Activated CD4-positive, alpha-beta T cell treated with anti-CD3 and anti-CD28 coated beads, Interleukin-2, amount 50 U/mL, for 1 hour (primary cell): Measurements from ENCODE around the gene PARP2.
"Not testable (repeated sequence)": the region's sequence is repeated elsewhere in the genome, so short reads cannot be mapped to it uniquely, and the experiment has no call there.

ENCODE experiments used
- DNase-seq: peaks from one replicate; pipeline ENCODE4 v3.0.0-alpha.2; 2020

PARP2 gene, protein sequence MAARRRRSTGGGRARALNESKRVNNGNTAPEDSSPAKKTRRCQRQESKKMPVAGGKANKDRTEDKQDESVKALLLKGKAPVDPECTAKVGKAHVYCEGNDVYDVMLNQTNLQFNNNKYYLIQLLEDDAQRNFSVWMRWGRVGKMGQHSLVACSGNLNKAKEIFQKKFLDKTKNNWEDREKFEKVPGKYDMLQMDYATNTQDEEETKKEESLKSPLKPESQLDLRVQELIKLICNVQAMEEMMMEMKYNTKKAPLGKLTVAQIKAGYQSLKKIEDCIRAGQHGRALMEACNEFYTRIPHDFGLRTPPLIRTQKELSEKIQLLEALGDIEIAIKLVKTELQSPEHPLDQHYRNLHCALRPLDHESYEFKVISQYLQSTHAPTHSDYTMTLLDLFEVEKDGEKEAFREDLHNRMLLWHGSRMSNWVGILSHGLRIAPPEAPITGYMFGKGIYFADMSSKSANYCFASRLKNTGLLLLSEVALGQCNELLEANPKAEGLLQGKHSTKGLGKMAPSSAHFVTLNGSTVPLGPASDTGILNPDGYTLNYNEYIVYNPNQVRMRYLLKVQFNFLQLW

DNA sequence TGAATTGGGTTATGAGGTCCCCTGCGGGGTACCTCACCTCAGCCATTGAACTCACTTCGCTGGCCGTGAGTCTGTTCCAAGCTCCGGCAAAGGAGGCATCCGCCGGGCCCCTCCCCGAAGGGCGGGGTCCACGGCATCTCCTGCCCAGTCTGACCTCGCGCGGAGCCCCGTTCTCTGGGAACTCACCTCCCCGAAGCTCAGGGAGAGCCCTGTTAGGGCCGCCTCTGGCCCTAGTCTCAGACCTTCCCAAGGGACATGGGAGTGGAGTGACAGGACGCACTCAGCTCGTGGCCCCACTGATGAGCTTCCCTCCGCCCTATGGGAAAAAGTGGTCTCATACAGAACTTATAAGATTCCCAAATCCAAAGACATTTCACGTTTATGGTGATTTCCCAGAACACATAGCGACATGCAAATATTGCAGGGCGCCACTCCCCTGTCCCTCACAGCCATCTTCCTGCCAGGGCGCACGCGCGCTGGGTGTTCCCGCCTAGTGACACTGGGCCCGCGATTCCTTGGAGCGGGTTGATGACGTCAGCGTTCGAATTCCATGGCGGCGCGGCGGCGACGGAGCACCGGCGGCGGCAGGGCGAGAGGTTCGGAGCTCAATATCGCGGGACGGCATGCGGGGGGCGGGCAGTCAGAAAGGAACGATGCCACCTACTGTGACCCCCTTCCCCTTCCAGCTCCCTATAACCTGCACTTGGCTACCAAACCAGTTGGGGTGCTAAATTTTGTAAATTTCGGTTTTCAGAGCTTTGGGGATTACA, at the start of gene PARP2:
PARP2 (plus strand) TSS at position 544 of the 770 bp plus-strand sequence; CDS start at position 551, 7 bp downstream.
- peak; percentile 80 for DNase-seq

DNA sequence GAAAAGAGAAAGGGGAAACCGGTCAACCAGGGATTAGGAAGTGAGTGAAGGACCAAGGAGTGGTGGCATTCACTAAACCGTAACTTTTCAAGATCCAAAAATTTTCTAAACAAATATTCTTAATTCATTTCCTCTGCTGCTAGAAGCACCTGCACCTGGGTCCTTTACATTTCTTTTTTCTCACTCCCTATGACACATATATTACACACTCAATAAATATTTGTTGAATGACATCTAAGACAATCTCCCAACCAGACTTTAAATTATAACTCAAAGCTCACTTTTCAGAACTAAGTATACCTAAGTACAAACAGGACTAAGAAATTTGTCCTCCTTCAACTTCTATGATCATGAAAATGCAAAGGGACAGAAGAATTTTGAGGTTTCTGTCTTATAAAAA, 48.8 kb upstream of the PARP2 start:
- no peak for DNase-seq

DNA sequence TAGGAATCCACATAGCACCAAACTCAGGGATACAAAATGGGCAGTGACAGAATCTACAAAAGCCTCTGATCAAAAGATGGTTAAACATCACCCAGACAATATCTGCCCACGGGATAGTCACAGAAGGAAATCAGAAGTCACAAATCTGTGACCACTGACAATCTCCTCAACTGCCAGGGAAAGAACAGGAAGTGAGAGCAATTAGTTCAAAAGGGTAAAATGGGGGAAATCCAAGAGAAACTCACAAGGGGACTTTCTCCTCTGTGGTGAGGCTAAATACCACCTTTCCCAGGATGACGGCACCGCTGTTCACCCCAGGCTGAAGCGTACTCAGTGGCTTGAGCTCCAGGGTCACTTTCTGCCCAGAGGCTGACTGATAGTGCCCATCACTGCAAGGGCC, 48.4 kb upstream of the PARP2 start:
- no peak for DNase-seq

DNA sequence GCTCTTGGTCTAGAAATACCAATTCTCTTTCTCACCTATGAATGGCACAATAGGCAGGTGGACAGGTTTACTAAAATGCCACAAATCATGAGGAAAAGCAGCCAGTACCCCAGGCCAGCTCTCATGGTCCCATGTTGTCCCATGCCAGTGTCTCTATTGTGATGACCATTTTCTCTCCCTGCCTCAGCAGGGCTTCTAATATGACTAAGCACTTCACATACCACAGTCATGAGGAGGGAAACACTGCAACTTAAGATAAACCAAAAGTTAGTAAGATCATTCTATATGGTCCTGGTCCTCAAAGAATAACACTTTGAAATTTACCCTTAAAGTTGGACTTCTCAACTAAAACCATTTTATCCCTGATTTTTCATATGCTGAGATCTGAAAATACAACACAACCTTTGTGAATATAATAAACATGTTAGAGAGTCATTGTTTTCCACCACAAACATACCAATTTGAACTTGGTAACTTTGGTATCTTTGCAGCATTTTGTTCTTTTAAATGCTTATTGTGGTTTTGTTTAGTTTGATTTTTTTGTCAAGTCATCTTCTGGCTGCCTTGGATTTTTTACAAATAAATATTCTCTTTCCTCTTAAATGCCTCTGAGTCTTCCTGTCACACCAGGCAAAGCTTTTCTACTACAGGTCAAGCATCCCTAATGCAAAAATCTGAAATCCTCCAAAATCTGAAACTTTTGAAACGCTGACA, 41.2 kb upstream of the PARP2 start:
- no peak for DNase-seq

DNA sequence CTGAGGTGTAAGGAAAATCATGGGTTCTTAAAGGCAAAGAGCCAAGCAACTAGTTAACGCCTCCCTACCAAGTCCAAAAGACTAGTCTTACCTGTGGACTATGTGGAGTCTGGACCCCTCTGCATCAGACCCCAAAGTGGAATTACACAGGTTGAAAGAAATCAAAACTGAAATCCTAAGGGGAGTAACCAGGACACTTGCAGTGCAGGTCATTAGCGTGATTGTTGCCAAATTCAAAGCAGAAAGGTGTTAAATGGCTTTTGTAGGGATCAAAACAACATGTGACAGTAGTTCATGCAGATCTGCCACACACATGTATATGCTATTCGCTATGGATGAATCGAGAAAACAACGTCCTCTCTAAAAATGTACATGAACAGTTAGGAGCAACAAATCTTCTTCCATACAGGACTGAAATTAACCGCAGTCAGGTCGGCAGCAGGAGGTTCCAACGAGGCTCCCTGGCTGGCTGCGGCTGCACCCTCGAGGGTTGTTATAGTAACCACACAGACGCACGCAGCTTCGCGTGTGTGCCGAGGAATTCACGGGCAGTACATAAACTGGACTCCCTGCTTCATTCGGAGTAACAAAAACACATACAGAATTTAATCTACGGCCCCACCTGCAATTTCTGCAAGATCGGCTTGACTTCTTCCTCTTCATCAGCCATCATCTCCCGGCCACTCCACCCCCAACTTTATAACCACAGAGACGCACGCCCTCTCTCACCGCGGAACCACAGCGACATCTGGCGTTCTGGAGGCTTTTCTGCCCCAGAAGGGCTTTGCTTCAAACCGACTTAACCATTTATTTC, 38.0 kb upstream of the PARP2 start, which contains the start of gene TTC5:
TTC5 (minus strand) TSS at position 687 of the 814 bp plus-strand sequence; CDS start at position 673, 14 bp downstream.
- DNase-seq: peak; percentile 90

DNA sequence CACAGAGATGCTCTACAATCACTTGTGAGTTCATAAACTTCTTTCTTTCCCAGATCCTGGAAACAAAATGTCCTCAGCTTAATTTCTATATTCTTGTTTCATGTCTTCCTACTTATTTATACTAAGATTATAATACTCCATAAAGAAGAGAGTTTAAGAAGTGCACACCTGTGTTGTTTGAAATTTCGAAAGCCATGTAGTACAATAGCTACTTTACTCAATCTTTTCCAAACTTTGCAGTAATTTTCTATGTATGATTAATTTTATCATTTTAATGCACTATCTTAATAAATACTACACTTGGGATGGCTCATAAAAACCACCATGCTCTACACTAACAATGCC, 37.4 kb upstream of the PARP2 start:
- DNase-seq: no peak

DNA sequence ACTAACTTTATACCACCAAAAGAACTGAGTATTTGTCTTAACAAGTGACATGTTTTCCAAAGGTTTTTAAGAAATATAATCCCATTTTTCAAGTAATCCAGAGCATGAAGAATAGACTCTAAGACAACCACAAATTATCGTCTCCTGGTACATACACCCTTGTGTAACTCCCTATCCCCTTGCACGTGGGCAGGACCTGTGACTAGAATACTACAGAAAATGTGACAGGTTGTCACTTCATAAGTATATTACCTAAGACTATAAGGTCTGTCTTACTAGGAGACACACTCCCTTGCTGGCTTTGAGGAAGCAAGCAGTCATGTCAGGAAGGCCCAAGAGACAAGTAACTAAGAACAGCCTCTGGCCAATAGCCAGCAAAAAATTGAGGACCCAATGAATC, 29.4 kb upstream of the PARP2 start:
- no peak for DNase-seq

DNA sequence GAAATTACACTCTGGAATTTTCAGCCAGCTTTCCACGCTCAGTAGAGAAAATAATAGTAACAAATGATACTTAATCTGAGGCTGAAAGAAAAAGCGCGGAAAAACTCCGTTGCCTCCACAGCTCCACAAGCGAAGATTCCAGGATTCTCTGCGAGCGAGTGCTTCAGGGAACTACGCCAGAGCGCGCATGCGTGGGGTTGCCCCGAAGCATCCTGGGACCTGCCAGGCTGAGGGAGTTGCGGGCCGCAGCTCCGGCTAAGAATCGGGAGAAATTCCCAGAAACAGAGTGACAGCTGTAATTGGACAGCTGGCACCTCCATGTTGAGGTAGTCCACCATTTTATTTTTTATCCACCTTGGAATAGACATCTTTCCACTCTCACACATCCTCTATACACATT, 25.7 kb upstream of the PARP2 start:
- DNase-seq: no peak

DNA sequence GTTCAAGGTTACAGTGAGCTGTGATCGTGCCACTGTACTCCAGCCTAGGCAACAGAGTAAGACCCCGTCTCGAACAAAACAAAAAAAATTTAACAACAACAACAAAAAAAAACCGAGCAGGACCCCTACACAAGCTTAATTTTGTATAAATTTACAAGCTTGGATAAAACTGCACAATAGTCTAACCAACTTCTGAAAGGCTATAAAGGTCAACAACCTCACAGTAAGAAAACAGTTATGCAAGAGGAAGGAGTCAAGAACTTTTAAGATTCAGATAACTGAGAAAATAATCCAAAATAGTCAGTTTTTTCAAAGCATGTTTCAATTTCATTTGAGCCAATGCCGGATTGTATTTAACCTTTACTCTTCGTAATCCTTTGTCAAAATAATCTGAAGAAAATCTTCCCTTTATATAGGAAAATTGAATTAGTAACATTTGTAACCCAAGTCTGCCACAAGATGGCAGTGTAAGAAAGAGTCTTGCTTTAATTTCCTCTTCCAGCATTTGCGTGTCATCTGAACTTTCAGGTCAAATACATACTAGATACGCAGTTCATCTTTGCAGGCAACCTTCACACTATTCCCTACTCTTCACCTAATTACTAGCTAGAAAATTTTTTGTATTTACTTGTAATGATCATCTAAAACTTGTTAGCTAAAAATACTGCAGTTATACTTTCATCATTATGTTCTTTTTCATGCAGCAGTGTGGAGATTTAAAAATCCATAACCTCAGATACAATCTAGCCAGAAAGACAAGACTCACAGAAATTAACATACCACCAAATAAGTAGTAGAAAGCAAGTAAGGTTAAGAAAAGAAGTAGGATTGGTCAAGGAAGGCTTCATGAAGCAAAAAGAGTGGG, 16.2 kb upstream of the PARP2 start:
- no peak for DNase-seq

DNA sequence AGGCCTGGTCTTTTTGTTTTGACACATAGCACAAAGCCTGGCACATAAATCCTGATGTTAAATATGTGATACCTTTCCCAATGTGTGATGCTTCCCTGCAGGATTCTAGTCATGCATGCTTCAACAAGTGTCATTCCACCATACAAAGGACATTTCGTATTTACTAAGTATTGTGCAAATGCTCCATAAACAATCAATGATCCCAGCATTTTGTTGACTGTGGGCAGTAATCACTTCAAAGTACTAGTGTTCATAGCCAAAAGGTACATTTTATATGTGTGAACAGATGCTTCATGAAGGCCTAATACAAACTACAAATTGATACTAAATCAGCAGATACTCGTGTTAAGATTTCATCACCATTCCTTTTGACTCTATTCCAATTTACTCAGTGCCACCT, 14.7 kb upstream of the PARP2 start:
- no peak for DNase-seq

DNA sequence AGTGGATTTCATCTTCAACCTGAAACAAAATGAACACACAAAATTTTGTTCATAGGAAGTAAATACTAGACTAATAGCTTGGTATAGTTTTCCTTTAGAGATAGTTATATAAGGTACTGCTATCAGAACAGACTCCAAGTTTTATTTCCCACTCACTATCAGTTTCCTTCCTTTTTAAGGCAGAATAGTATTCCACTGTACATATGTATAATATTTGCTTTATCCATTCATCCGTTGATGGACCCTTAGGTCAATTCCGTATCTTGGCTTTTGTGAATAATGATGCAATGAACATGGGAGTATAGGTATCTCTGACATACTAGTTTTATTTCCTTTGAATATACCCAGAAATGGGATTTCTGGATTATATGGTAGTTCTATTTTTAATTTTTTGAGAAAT, 14.1 kb upstream of the PARP2 start:
- DNase-seq: no peak

DNA sequence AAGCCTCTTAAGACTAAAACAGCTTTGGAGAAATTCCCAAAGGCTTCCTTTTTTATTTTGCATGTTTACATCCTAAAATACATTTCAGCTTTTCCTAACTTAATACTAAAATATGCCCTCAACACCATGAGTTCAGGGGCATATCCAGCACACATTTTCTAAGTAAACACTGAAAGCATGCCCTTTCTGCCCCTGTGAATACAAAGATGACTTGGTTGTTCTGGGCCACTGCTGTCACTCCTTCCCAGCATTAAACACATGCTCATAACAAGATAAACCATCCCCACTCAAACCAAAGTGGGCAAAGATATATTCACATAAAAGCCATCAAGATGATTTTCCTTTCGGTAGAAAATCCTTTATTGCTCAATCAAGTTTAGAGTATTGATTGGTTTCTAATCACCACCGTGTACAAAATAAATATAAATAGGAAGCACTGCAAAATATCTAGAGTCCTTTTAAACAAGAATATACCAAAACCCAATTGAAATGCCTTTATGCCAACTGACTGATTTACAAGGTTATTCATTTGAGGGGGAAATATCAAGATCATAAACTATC, 12.3 kb upstream of the PARP2 start:
- no peak for DNase-seq

DNA sequence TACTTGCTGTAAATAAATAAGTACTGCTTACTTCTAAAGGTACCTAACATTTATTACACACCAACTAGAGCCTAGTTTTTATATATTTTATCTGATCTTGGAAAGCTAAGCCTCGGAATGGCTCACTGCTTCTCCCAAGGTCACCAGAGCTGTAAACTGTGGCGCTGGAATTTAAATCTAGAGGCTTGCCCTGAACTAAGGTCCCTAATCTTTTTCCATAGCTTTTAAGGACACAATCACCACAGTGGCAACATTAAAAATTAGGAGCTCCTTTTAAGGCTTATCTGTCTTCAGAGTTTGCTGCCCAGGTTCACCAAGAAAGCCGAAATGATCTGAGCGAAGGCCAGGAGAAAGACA, 11.0 kb upstream of the PARP2 start:
- DNase-seq: no peak

DNA sequence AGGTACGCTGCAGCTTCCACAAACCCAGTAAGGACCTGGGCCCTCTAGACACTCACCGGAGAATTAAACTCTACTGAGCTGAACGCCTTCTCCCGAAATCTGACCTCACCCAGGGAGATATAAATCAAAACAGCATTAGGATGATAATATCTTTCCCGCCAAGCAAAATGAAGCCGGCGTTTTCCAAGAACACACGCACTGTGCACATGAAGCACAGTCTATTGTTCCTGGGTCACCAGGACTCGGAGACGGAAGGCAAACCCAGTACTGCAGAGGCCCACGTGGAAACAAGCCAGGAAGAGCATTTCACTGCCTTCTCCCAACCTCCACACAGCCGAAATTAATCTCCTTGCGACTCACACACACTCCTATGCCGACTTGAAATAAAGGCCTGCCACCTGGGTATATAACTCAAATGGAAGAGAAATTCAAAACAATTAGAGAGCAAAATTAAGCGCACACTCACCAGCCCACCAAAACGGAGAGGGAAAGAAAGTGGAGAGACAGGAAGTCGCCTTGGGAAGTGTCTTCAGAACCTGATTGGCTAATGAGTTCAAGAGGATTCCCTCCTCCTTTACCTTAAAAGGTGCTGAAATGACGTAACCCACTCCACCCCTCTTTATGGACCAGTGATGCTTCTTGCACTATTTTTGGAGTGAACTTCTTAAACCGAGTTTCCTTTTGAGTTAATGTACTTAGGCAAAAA, 10.5 kb upstream of the PARP2 start, which contains the start of gene CCNB1IP1:
CCNB1IP1 (minus strand) TSS at position 492 of the 706 bp plus-strand sequence. CDS start 16,756 bp downstream, outside the sequence.
- DNase-seq: peak; percentile 18

DNA sequence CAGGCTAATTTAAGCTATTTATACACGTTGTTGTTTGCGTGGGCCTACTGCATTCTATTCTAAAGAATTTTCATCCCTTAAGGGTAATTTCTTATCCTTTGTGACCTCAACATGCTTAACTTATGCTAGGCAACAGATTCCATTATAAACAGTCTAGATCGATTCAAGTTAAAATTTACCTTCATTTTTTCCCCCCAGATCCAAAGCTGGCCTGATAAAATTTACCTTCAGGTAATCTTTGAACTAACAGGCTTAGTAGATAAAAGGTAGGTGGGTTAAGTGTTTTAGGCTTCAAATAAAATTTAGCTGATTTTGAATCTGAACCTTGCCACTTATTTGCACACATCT, 10.0 kb upstream of the PARP2 start:
- no peak for DNase-seq

DNA sequence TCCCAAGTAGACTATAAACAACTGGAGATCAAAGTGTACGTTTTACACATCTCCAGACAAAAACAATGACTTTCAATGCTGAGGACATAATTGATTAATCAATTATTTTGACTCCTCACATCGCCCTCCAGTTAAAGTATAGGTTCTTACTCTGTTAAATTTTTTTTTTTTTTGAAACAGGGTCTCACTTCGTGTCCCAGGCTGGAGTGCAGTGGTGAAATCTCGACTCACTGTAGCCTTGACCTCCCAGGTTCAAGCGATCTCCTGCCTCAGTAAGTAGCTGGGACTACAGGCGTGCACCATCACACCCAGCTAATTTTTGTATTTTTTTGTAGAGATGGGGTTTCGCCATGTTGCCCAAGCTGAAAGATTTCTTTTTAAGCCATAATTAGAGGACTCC, 9.4 kb upstream of the PARP2 start:
- no peak for DNase-seq

DNA sequence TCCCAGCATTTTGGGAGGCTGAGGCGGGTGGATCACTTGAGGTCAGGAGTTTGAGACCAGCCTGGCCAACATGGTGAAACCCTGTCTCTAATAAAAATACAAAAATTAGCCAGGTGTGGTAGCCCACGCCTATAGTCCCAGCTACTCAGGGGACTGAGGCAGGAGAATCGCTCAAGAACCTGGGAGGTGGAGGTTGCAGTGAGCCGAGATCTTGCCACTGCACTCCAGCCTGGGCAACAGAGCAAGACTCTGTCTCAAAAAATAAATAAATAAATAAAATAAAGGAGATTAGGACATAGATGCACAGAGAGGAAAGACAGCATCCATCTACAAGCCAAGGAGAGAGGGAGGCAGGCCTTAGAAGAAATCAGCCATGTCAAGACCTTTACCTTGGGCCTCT, 2.4 kb upstream of the PARP2 start:
- DNase-seq: not testable (repeated sequence)

DNA sequence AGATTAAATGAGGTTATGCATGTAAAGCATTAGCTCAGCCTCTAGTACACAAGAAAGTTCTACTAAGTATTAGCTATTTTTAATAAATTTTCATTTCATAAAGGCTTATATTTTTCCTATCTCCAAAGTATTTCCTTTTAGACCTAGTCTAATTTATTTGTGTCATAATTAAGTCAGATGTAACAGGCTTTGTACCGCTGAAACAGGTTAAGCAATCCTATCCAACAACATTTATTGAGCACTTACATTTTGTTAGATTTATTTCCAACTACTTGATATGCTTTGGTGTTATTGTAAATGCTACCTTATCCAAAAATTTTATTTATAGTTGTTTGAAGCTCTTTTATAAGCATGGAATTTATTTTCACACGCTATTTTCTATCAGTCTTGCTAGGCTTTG, 1.8 kb upstream of the PARP2 start:
- DNase-seq: no peak

DNA sequence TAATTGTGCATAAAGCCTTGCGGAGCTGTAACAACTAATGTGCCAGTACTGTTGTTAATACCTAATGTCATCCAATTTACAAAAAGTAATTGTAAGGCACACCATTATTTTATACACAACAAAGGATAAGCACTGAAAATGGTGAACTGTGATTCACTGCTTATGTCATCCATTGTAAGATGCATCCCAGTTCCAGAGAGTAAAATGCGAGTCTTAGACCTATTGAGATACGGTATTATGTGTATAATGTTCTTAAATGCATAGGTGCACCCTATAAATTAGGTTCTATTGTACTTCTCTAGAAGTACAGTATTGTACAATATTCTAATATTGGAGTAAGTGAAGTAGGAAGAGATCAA, 406 bp downstream of the PARP2 start:
- DNase-seq: no peak

DNA sequence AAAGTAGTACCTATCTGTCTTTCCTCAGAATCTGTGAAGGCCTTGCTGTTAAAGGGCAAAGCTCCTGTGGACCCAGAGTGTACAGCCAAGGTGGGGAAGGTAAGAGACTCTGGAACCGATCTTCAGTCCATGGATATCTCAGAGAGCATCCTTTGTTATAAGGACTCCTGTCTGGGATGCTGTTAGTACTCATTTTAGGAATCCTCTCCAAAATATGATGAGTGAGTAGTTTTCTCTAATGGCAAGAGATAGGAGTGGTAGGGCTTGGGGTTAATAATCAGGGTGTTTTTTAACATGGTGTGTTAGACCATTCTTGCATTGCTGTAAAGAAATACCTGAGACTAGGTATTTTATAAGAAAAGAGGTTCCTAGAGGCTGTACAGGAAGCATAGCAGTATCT, 1.9 kb downstream of the PARP2 start:
- DNase-seq: no peak

DNA sequence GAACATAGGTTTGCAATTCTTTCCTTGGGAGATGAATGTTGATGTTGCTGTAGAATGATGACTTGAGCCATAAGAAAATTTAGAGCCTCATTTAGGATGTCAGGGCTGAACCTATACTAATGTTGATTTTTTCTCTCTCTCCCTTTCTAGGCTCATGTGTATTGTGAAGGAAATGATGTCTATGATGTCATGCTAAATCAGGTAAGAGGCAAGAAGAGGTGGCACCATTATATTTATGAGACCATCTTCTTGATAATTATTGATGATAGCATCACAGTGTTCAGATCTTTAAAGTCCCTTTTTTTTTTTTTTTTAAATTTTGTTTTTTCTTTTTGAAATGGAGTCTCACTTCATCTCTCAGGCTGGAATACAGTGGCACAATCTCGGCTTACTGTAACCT, 3.3 kb downstream of the PARP2 start:
- DNase-seq: no peak
